Mesenchymal stem cell (in vitro differentiated cells and primary cell): ENCODE results near the gene PRRC2B.
A peak's percentile ranks its signal among the peaks of the same experiment; 100 is the strongest.

ENCODE experiments used
- DNase-seq: peaks from one replicate; pipeline ENCODE4 v3.0.0-alpha.2; 2013
- H2AFZ ChIP-seq: one replicate; pipeline ENCODE4 v1.6.1; 2013; ENCODE audit warnings: low read depth, mild to moderate bottlenecking, control low read depth, inconsistent platforms, low read length, moderate library complexity
- H2AK5ac ChIP-seq: 2 replicates; pipeline ENCODE4 v1.6.1; 2013; ENCODE audit warnings: low read length, moderate library complexity, mild to moderate bottlenecking, inconsistent platforms; ENCODE audit not compliant: severe bottlenecking
- H2BK120ac ChIP-seq: one replicate; pipeline ENCODE4 v1.6.1; 2013; ENCODE audit warnings: low read depth, mild to moderate bottlenecking, inconsistent platforms, low read length, moderate library complexity
- H2BK12ac ChIP-seq, 2 experiments: one replicate each; pipeline ENCODE4 v1.6.1; 2013; ENCODE audit warnings: inconsistent platforms in 2 of 2, low read length in 2 of 2, mild to moderate bottlenecking in 2 of 2, moderate library complexity in 2 of 2, control low read depth in 1 of 2
- H2BK15ac ChIP-seq: one replicate; pipeline ENCODE4 v1.6.1; 2013; ENCODE audit warnings: mild to moderate bottlenecking, low read depth, inconsistent platforms; ENCODE audit not compliant: poor library complexity, severe bottlenecking
- H2BK5ac ChIP-seq: 2 replicates; pipeline ENCODE4 v1.6.1; 2013; ENCODE audit warnings: low read depth, mild to moderate bottlenecking, low read length, control low read depth, inconsistent platforms; ENCODE audit not compliant: poor library complexity, severe bottlenecking
- H3K14ac ChIP-seq, 2 experiments: one replicate each; pipeline ENCODE4 v1.6.1; 2013; ENCODE audit warnings: inconsistent platforms in 2 of 2, low read length in 2 of 2, control low read depth in 1 of 2, mild to moderate bottlenecking in 1 of 2, moderate library complexity in 1 of 2
- H3K18ac ChIP-seq, 2 experiments: one replicate each; pipeline ENCODE4 v1.6.1; 2013; ENCODE audit warnings: inconsistent platforms in 2 of 2, low read length in 2 of 2, control low read depth in 1 of 2, low read depth in 1 of 2, mild to moderate bottlenecking in 1 of 2
- H3K23ac ChIP-seq, 2 experiments: one replicate each; pipeline ENCODE4 v1.6.1; 2013; ENCODE audit warnings: inconsistent platforms in 2 of 2, low read length in 2 of 2, mild to moderate bottlenecking in 2 of 2, moderate library complexity in 2 of 2, control low read depth in 1 of 2
- H3K27ac ChIP-seq: 2 replicates; pipeline ENCODE4 v1.5.1; 2013; ENCODE audit warnings: mild to moderate bottlenecking, moderate library complexity, low read length, control low read depth, inconsistent platforms; ENCODE audit not compliant: poor library complexity, severe bottlenecking
- H3K27me3 ChIP-seq, 2 experiments: 2 replicates each; pipeline versions ENCODE4 v1.6.1 to v1.7.0; 2013; ENCODE audit warnings: low read length in 2 of 2, mild to moderate bottlenecking in 2 of 2, moderate library complexity in 2 of 2, control low read depth in 1 of 2, inconsistent platforms in 1 of 2; ENCODE audit not compliant: control insufficient read depth in 1 of 2, insufficient read depth in 1 of 2
- H3K36me3 ChIP-seq, 2 experiments: 2 replicates each; pipeline versions ENCODE4 v1.6.1 to v1.7.0; 2013; ENCODE audit warnings: low read length in 2 of 2, control low read depth in 1 of 2, inconsistent platforms in 1 of 2, low read depth in 1 of 2, mild to moderate bottlenecking in 1 of 2; ENCODE audit not compliant: insufficient read depth in 2 of 2, control insufficient read depth in 1 of 2
- H3K4ac ChIP-seq, 2 experiments: one replicate each; pipeline ENCODE4 v1.6.1; 2013; ENCODE audit warnings: inconsistent platforms in 2 of 2, low read length in 2 of 2, mild to moderate bottlenecking in 2 of 2, moderate library complexity in 2 of 2, control low read depth in 1 of 2, low read depth in 1 of 2
- H3K4me1 ChIP-seq: 2 replicates; pipeline ENCODE4 v1.6.1; 2013; ENCODE audit warnings: low read depth, low read length, control low read depth; ENCODE audit not compliant: control insufficient read depth, insufficient read depth
- H3K4me2 ChIP-seq: 2 replicates; pipeline ENCODE4 v1.6.1; 2013; ENCODE audit warnings: low read length, mild to moderate bottlenecking, inconsistent platforms; ENCODE audit not compliant: poor library complexity, severe bottlenecking
- H3K4me3 ChIP-seq, 2 experiments: 2 replicates each; pipeline versions ENCODE4 v1.5.1 to v1.7.0; 2013; ENCODE audit warnings: low read length in 2 of 2, mild to moderate bottlenecking in 2 of 2, control low read depth in 1 of 2, low read depth in 1 of 2; ENCODE audit not compliant: insufficient read depth in 1 of 2
- H3K79me1 ChIP-seq: replicated peaks from 2 replicates; pipeline ENCODE4 v1.6.1; 2013; ENCODE audit warnings: mild to moderate bottlenecking, control low read depth, low read length, inconsistent platforms; ENCODE audit not compliant: poor library complexity, severe bottlenecking
- H3K9ac ChIP-seq: 2 replicates; pipeline ENCODE4 v1.7.0; 2013; ENCODE audit warnings: mild to moderate bottlenecking, low read length, moderate library complexity
- H3K9me3 ChIP-seq: 2 replicates; pipeline ENCODE4 v1.7.0; 2013; ENCODE audit warnings: mild to moderate bottlenecking, low read length; ENCODE audit not compliant: control insufficient read depth
- H4K8ac ChIP-seq: one replicate; pipeline ENCODE4 v1.6.1; 2013; ENCODE audit warnings: inconsistent platforms, mild to moderate bottlenecking, low read length, moderate library complexity
- H4K91ac ChIP-seq: one replicate; pipeline ENCODE4 v1.6.1; 2013; ENCODE audit warnings: mild to moderate bottlenecking, low read length, inconsistent platforms
- WGBS: methylation state at CpG from one replicate; pipeline ENCODE4 v1.1.7; 2013; ENCODE audit warnings: mixed read lengths; 5-methylcytosine and 5-hydroxymethylcytosine counted together

PRRC2B gene

GRCh38 chr9:131436865-131437271 lies 43.0 kb downstream of the PRRC2B start:
- no peaks in the 10 kb centered on the region for H3K27me3 ChIP-seq
- H3K18ac ChIP-seq, result no peak overlapping the region
- H3K79me1 ChIP-seq, result peaks cover 14% of the 10 kb centered on the region
- H3K23ac ChIP-seq, result no peak overlapping the region
- no peak overlapping the region for H3K14ac ChIP-seq
- H3K4me3 ChIP-seq, result no peak overlapping the region
- 96% methylated on average over 8 of the region's 8 CpGs for WGBS
- H4K91ac ChIP-seq, result no peak overlapping the region
- H3K4me1 ChIP-seq, result peaks cover 26% of the 10 kb centered on the region
- no peak overlapping the region for H2AFZ ChIP-seq
- no peak overlapping the region for H2AK5ac ChIP-seq
- H3K4ac ChIP-seq, result no peak overlapping the region
- DNase-seq, result no peak
- no peak overlapping the region for H2BK5ac ChIP-seq
- H2BK120ac ChIP-seq, result no peak overlapping the region
- H2BK12ac ChIP-seq, result no peak overlapping the region
- peaks cover 64 to 97% of the 10 kb centered on the region in 2 experiments for H3K36me3 ChIP-seq
- H2BK15ac ChIP-seq, result no peak overlapping the region
- no peak overlapping the region for H4K8ac ChIP-seq
- H3K27ac ChIP-seq, result no peak overlapping the region
- H3K4me2 ChIP-seq, result no peak overlapping the region
- H3K9ac ChIP-seq, result no peak overlapping the region
- H3K9me3 ChIP-seq, result no peaks in the 10 kb centered on the region

GRCh38 chr9:131438190-131438589 lies 44.3 kb downstream of the PRRC2B start:
- no peak overlapping the region for H3K4me2 ChIP-seq
- H3K9me3 ChIP-seq, result no peaks in the 10 kb centered on the region
- H2BK12ac ChIP-seq, result no peak overlapping the region
- no peak overlapping the region for H2AK5ac ChIP-seq
- H3K18ac ChIP-seq, result no peak overlapping the region
- 95% methylated on average over 7 of the region's 7 CpGs for WGBS
- H4K8ac ChIP-seq, result no peak overlapping the region
- peaks cover 63 to 94% of the 10 kb centered on the region in 2 experiments for H3K36me3 ChIP-seq
- no peak overlapping the region for H3K4ac ChIP-seq
- no peak overlapping the region for H3K23ac ChIP-seq
- H2BK5ac ChIP-seq, result no peak overlapping the region
- no peak overlapping the region for H3K9ac ChIP-seq
- no peaks in the 10 kb centered on the region for H3K27me3 ChIP-seq
- H4K91ac ChIP-seq, result peak overlapping the region; percentile 18
- peaks cover 18% of the 10 kb centered on the region for H3K4me1 ChIP-seq
- DNase-seq, result no peak
- H2BK120ac ChIP-seq, result no peak overlapping the region
- H3K27ac ChIP-seq, result no peak overlapping the region
- no peak overlapping the region for H3K4me3 ChIP-seq
- peaks cover 17% of the 10 kb centered on the region for H3K79me1 ChIP-seq
- H2BK15ac ChIP-seq, result no peak overlapping the region
- H2AFZ ChIP-seq, result no peak overlapping the region
- no peak overlapping the region for H3K14ac ChIP-seq

- Histone ChIP-seq H2BK5ac (no peak overlapping the region), H3K79me1 (peaks cover 24% of the 10 kb centered on the region), H3K36me3 (peaks cover 67 to 91% of the 10 kb centered on the region in 2 experiments), H4K91ac (no peak overlapping the region), H3K4ac (no peak overlapping the region), H2BK120ac (no peak overlapping the region), H2BK12ac (no peak overlapping the region), H4K8ac (no peak overlapping the region), H3K27me3 (no peaks in the 10 kb centered on the region), H3K4me1 (peaks cover 11% of the 10 kb centered on the region), H2AK5ac (no peak overlapping the region), H3K27ac (no peak overlapping the region), H3K9me3 (no peaks in the 10 kb centered on the region), H2BK15ac (no peak overlapping the region), H3K4me2 (no peak overlapping the region), H3K4me3 (no peak overlapping the region), H3K14ac (no peak overlapping the region), H3K18ac (no peak overlapping the region), H2AFZ (no peak overlapping the region), H3K23ac (no peak overlapping the region), H3K9ac (no peak overlapping the region)
- 96% methylated on average over 4 of the region's 4 CpGs for WGBS
- DNase-seq, result no peak
These were observed 45.3 kb downstream of the PRRC2B start for GRCh38 chr9:131439224-131439623.

- H3K4me3 ChIP-seq, result no peak overlapping the region
These were observed 47.6 kb downstream of the PRRC2B start for GRCh38 chr9:131441441-131441840.

More at GRCh38 chr9:131441441-131441840, 47.6 kb downstream of the PRRC2B start:
- H3K27me3 ChIP-seq, result no peaks in the 10 kb centered on the region
- no peak overlapping the region for H2BK15ac ChIP-seq
- no peak overlapping the region for H4K8ac ChIP-seq
- 95% methylated on average over 2 of the region's 2 CpGs for WGBS
- no peak overlapping the region for H2AFZ ChIP-seq
- no peak overlapping the region for H3K14ac ChIP-seq
- H2BK12ac ChIP-seq, result no peak overlapping the region
- no peak overlapping the region for H2BK5ac ChIP-seq
- H3K9ac ChIP-seq, result no peak overlapping the region
- no peak overlapping the region for H2AK5ac ChIP-seq
- H3K18ac ChIP-seq, result no peak overlapping the region
- no peak overlapping the region for H3K27ac ChIP-seq
- H3K79me1 ChIP-seq, result peaks cover 31% of the 10 kb centered on the region
- H2BK120ac ChIP-seq, result no peak overlapping the region
- peaks cover 77 to 92% of the 10 kb centered on the region in 2 experiments for H3K36me3 ChIP-seq
- H3K9me3 ChIP-seq, result no peaks in the 10 kb centered on the region
- DNase-seq, result no peak
- no peak overlapping the region for H3K4ac ChIP-seq
- no peak overlapping the region for H3K23ac ChIP-seq
- H4K91ac ChIP-seq, result no peak overlapping the region
- H3K4me1 ChIP-seq, result peaks cover 9% of the 10 kb centered on the region
- H3K4me2 ChIP-seq, result no peak overlapping the region
